HEK293 (cell line): ENCODE measurements around the gene IL3.

Experiments
- CTCF ChIA-PET: fragments of 350-600 bp; formaldehyde crosslinking; extraction: SDS; loops from one replicate; lab custom pipeline; 2021; ENCODE audit warnings: antibody characterized with exemption; lab: Yijun Ruan, JAX
- POLR2A ChIA-PET: fragments of 300-600 bp; formaldehyde crosslinking; extraction: SDS; loops from one replicate; lab custom pipeline; 2020; ENCODE audit warnings: antibody characterized with exemption, inconsistent platforms; lab: Yijun Ruan, JAX
- H3K27ac ChIP-seq: fragments of 200-500 bp; sonication (Bioruptor generic); 2 replicates; pipeline ENCODE4 v1.5.1; 2014; ENCODE audit warnings: low read depth, low read length, control low read depth, inconsistent platforms; ENCODE audit errors: extremely low read depth
- H3K36me3 ChIP-seq, 2 experiments: fragments of 200-500 bp in 1 of 2; sonication (Bioruptor generic) in 1 of 2; 1 replicate in 1 of 2; 2 replicates in 1 of 2; pipeline ENCODE4 v1.5.1; 2014 to 2017; ENCODE audit warnings: inconsistent platforms in 2 of 2, low read length in 2 of 2; ENCODE audit not compliant: control insufficient read depth in 2 of 2, insufficient read depth in 1 of 2
- H3K4me1 ChIP-seq: fragments of 200-500 bp; sonication (Bioruptor generic); 2 replicates; pipeline ENCODE4 v1.5.1; 2014; ENCODE audit warnings: mild to moderate bottlenecking, low read length, inconsistent platforms; ENCODE audit not compliant: control insufficient read depth, insufficient read depth
- H3K4me3 ChIP-seq: 2 replicates; pipeline ENCODE4 v1.5.1; 2011; ENCODE audit warnings: low read depth, mild to moderate bottlenecking, control low read depth, low read length, moderate library complexity
- H3K9me3 ChIP-seq: fragments of 200-500 bp; sonication (Bioruptor generic); 2 replicates; pipeline ENCODE4 v1.5.1; 2014; ENCODE audit warnings: low read depth, low read length, inconsistent platforms; ENCODE audit not compliant: control insufficient read depth, insufficient read depth
- EGR2 ChIP-seq: fragments of 450-650 bp; formaldehyde crosslinking; IDR thresholded peaks from 2 replicates; pipeline ENCODE4 v1.5.1; 2016; ENCODE audit warnings: low read depth, missing biosample characterization, missing genetic modification characterization
- RBAK ChIP-seq: fragments of 450-650 bp; formaldehyde crosslinking; IDR thresholded peaks from 2 replicates; pipeline ENCODE4 v1.5.1; 2016; ENCODE audit warnings: missing biosample characterization, missing genetic modification characterization
- SCRT1 ChIP-seq: fragments of 450-650 bp; formaldehyde crosslinking; IDR thresholded peaks from 2 replicates; pipeline ENCODE4 v1.5.1; 2016; ENCODE audit warnings: missing biosample characterization, missing genetic modification characterization, borderline replicate concordance
- SCRT2 ChIP-seq: fragments of 450-650 bp; formaldehyde crosslinking; IDR thresholded peaks from 2 replicates; pipeline ENCODE4 v1.5.1; 2016; ENCODE audit warnings: missing biosample characterization, missing genetic modification characterization
- SP2 ChIP-seq: fragments of 450-650 bp; formaldehyde crosslinking; IDR thresholded peaks from 2 replicates; pipeline ENCODE4 v1.5.1; 2016; ENCODE audit warnings: missing biosample characterization, missing genetic modification characterization
- WT1 ChIP-seq: fragments of 450-650 bp; formaldehyde crosslinking; IDR thresholded peaks from 2 replicates; pipeline ENCODE4 v1.5.1; 2016; ENCODE audit warnings: missing biosample characterization, missing genetic modification characterization
- ZBTB17 ChIP-seq: fragments of 450-650 bp; formaldehyde crosslinking; IDR thresholded peaks from 2 replicates; pipeline ENCODE4 v1.5.1; 2016; ENCODE audit warnings: missing biosample characterization, missing genetic modification characterization
- ZNF23 ChIP-seq: fragments of 450-650 bp; formaldehyde crosslinking; IDR thresholded peaks from 2 replicates; pipeline ENCODE4 v1.5.1; 2016; ENCODE audit warnings: missing biosample characterization, missing genetic modification characterization, borderline replicate concordance
- ZNF391 ChIP-seq: fragments of 450-650 bp; formaldehyde crosslinking; IDR thresholded peaks from 2 replicates; pipeline ENCODE4 v1.5.1; 2016; ENCODE audit warnings: low read depth, missing biosample characterization, missing genetic modification characterization, borderline replicate concordance
- ZNF558 ChIP-seq: fragments of 450-650 bp; formaldehyde crosslinking; IDR thresholded peaks from 2 replicates; pipeline ENCODE4 v1.5.1; 2016; ENCODE audit warnings: missing biosample characterization, missing genetic modification characterization
- ZNF600 ChIP-seq: fragments of 450-650 bp; formaldehyde crosslinking; IDR thresholded peaks from 2 replicates; pipeline ENCODE4 v1.5.1; 2016; ENCODE audit warnings: missing biosample characterization, missing genetic modification characterization
- ZNF707 ChIP-seq: fragments of 450-650 bp; formaldehyde crosslinking; IDR thresholded peaks from 2 replicates; pipeline ENCODE4 v1.5.1; 2016; ENCODE audit warnings: missing biosample characterization, missing genetic modification characterization
- ZSCAN30 ChIP-seq: fragments of 450-650 bp; IDR thresholded peaks from 2 replicates; pipeline ENCODE4 v1.5.1; 2018; ENCODE audit warnings: missing biosample characterization, mild to moderate bottlenecking, missing genetic modification characterization, moderate library complexity
- TF ChIP-seq, protein P1 (sequence below): fragments of 450-650 bp; formaldehyde crosslinking; IDR thresholded peaks from 2 replicates; pipeline ENCODE4 v1.5.1; 2016; ENCODE audit warnings: missing biosample characterization, missing genetic modification characterization, borderline replicate concordance
- TF ChIP-seq, protein P2 (sequence below): fragments of 450-650 bp; formaldehyde crosslinking; IDR thresholded peaks from 2 replicates; pipeline ENCODE4 v1.5.1; 2016; ENCODE audit warnings: missing biosample characterization, missing genetic modification characterization
- TF ChIP-seq, protein P3 (sequence below): fragments of 450-650 bp; formaldehyde crosslinking; IDR thresholded peaks from 2 replicates; pipeline ENCODE4 v1.5.1; 2016; ENCODE audit warnings: missing biosample characterization, missing genetic modification characterization
- TF ChIP-seq, protein P4 (sequence below): fragments of 450-650 bp; formaldehyde crosslinking; IDR thresholded peaks from 2 replicates; pipeline ENCODE4; 2016; ENCODE audit warnings: missing biosample characterization, missing genetic modification characterization
- TF ChIP-seq, protein P5 (sequence below): fragments of 450-650 bp; formaldehyde crosslinking; IDR thresholded peaks from 2 replicates; pipeline ENCODE4 v1.5.1; 2016; ENCODE audit warnings: missing biosample characterization, missing genetic modification characterization

IL3 gene

DNA sequence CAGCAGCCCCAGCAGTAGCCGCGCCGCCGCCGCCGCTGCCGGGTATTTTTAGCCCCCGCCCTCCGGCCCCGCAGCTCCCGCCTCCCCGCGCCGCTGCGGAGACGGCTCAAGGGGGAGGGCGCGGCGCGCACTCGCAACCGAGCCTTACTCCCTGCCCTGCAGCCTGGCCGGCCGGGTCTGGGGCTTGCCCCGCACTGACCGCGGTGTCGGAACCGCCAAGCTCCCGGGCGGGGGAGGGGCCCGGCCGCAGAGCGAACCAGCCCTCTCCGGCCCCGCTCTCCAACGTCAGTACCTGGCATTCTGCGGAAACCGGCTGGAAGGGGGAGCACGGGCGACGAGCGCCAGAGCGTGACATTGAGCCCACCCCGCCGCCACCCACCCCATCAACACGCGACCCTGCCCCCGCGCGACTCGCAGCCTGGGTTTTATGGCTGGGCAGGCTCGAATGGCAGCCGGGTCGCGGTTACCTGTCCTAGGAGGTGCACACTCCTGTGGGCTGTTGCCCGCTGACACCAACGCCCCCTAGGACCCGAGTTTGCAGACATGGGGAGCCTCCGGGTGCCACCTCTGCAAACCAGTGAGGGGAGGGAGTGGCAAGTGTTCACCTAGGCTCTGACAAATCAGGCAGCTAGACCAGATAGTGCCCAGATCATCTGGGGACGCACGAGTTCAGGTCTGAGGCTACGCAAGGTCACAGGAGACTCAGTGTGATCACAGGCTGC, 48.7 kb upstream of the IL3 start, which contains the start of gene ACSL6 (continued):
- TF ChIP-seq, protein P1, sequence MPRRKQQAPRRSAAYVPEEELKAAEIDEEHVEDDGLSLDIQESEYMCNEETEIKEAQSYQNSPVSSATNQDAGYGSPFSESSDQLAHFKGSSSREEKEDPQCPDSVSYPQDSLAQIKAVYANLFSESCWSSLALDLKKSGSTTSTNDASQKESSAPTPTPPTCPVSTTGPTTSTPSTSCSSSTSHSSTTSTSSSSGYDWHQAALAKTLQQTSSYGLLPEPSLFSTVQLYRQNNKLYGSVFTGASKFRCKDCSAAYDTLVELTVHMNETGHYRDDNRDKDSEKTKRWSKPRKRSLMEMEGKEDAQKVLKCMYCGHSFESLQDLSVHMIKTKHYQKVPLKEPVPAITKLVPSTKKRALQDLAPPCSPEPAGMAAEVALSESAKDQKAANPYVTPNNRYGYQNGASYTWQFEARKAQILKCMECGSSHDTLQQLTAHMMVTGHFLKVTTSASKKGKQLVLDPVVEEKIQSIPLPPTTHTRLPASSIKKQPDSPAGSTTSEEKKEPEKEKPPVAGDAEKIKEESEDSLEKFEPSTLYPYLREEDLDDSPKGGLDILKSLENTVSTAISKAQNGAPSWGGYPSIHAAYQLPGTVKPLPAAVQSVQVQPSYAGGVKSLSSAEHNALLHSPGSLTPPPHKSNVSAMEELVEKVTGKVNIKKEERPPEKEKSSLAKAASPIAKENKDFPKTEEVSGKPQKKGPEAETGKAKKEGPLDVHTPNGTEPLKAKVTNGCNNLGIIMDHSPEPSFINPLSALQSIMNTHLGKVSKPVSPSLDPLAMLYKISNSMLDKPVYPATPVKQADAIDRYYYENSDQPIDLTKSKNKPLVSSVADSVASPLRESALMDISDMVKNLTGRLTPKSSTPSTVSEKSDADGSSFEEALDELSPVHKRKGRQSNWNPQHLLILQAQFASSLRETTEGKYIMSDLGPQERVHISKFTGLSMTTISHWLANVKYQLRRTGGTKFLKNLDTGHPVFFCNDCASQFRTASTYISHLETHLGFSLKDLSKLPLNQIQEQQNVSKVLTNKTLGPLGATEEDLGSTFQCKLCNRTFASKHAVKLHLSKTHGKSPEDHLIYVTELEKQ (tag by site-specific recombination): no peak
- TF ChIP-seq ZSCAN30 (no peak), ZNF23 (no peak), ZNF600 (peak; percentile 67), WT1 (no peak), SP2 (tag by site-specific recombination) (peak; percentile 53), ZNF707 (tag by site-specific recombination) (no peak), ZNF391 (tag by site-specific recombination) (no peak), EGR2 (tag by site-specific recombination) (peak; percentile 69), ZNF558 (no peak), RBAK (no peak)
- TF ChIP-seq, protein P2, sequence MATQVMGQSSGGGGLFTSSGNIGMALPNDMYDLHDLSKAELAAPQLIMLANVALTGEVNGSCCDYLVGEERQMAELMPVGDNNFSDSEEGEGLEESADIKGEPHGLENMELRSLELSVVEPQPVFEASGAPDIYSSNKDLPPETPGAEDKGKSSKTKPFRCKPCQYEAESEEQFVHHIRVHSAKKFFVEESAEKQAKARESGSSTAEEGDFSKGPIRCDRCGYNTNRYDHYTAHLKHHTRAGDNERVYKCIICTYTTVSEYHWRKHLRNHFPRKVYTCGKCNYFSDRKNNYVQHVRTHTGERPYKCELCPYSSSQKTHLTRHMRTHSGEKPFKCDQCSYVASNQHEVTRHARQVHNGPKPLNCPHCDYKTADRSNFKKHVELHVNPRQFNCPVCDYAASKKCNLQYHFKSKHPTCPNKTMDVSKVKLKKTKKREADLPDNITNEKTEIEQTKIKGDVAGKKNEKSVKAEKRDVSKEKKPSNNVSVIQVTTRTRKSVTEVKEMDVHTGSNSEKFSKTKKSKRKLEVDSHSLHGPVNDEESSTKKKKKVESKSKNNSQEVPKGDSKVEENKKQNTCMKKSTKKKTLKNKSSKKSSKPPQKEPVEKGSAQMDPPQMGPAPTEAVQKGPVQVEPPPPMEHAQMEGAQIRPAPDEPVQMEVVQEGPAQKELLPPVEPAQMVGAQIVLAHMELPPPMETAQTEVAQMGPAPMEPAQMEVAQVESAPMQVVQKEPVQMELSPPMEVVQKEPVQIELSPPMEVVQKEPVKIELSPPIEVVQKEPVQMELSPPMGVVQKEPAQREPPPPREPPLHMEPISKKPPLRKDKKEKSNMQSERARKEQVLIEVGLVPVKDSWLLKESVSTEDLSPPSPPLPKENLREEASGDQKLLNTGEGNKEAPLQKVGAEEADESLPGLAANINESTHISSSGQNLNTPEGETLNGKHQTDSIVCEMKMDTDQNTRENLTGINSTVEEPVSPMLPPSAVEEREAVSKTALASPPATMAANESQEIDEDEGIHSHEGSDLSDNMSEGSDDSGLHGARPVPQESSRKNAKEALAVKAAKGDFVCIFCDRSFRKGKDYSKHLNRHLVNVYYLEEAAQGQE: peak; percentile 33; the same call in 1 of the 2 replicates
- TF ChIP-seq, protein P3, sequence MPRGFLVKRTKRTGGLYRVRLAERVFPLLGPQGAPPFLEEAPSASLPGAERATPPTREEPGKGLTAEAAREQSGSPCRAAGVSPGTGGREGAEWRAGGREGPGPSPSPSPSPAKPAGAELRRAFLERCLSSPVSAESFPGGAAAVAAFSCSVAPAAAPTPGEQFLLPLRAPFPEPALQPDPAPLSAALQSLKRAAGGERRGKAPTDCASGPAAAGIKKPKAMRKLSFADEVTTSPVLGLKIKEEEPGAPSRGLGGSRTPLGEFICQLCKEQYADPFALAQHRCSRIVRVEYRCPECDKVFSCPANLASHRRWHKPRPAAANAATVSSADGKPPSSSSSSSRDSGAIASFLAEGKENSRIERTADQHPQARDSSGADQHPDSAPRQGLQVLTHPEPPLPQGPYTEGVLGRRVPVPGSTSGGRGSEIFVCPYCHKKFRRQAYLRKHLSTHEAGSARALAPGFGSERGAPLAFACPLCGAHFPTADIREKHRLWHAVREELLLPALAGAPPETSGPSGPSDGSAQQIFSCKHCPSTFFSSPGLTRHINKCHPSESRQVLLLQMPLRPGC (tag by site-specific recombination): no peak

DNA sequence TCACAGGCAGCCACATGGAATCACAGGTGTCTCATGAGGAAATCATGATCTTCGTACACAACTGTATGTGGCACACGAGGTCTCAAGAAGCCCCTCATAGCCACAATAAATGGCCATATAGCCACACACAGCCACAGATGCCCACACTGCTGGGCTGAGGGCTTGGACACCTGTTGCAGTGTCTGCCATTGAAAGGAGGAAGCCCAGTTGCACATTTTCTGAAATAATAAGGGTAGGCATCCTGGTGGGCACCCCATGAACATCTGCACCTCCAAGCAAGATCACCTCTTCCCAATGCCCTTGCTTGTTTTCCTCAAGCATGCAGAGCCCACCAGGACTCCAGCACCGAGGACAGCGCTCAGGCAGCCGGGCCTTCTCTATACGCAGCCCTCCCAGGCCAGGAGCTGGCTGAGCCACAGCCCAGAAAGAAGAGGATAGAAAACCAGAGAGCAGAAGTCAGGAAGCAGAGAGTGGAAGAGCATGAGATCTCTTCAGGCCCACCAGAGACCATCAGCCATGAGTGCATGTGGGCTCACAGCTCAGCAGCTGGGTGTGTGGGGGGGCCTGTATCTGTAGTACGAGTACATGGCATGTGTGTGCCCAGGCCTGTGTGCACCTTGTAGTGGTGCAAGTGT, 48.0 kb upstream of the IL3 start:
- H3K4me3 ChIP-seq: no peak overlapping the region
- ChIA-PET CTCF (interaction anchor here (0.7 to 1.2 kb wide), 5 partner anchors 14 to 424 kb away, joined by 3 to 5 read pairs (median 3); no protein-coding TSS in a partner anchor), POLR2A (no interaction called here)

More for the DNA sequence above, 48.0 kb upstream of the IL3 start:
- no peak overlapping the region for H3K27ac ChIP-seq
- H3K36me3 ChIP-seq: no peaks in the 10 kb centered on the region
- H3K9me3 ChIP-seq: no peaks in the 10 kb centered on the region
- TF ChIP-seq, protein P4, sequence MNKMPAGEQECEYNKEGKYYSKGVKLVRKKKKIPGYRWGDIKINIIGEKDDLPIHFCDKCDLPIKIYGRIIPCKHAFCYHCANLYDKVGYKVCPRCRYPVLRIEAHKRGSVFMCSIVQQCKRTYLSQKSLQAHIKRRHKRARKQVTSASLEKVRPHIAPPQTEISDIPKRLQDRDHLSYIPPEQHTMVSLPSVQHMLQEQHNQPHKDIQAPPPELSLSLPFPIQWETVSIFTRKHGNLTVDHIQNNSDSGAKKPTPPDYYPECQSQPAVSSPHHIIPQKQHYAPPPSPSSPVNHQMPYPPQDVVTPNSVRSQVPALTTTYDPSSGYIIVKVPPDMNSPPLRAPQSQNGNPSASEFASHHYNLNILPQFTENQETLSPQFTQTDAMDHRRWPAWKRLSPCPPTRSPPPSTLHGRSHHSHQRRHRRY (tag by site-specific recombination): no peak
- TF ChIP-seq SCRT1 (tag by site-specific recombination): peak; percentile 62; the same call in 1 of the 2 replicates
- TF ChIP-seq, protein P5, sequence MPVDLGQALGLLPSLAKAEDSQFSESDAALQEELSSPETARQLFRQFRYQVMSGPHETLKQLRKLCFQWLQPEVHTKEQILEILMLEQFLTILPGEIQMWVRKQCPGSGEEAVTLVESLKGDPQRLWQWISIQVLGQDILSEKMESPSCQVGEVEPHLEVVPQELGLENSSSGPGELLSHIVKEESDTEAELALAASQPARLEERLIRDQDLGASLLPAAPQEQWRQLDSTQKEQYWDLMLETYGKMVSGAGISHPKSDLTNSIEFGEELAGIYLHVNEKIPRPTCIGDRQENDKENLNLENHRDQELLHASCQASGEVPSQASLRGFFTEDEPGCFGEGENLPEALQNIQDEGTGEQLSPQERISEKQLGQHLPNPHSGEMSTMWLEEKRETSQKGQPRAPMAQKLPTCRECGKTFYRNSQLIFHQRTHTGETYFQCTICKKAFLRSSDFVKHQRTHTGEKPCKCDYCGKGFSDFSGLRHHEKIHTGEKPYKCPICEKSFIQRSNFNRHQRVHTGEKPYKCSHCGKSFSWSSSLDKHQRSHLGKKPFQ (tag by site-specific recombination): no peak
- TF ChIP-seq, protein P2: peak; percentile 99
- TF ChIP-seq ZBTB17 (tag by site-specific recombination): peak; percentile 18; the same call in 1 of the 2 replicates
- peak; percentile 95 for TF ChIP-seq SCRT2 (tag by site-specific recombination)
- H3K4me1 ChIP-seq: no peaks in the 10 kb centered on the region; the same call in 1 of the 2 replicates
